NCI-H1694 (cell line): ENCODE measurements around the gene SKI.

Source experiments
- DNase-seq: peaks from one replicate; lab custom pipeline; 2025; lab: John Stamatoyannopoulos, UW

SKI gene

DNA sequence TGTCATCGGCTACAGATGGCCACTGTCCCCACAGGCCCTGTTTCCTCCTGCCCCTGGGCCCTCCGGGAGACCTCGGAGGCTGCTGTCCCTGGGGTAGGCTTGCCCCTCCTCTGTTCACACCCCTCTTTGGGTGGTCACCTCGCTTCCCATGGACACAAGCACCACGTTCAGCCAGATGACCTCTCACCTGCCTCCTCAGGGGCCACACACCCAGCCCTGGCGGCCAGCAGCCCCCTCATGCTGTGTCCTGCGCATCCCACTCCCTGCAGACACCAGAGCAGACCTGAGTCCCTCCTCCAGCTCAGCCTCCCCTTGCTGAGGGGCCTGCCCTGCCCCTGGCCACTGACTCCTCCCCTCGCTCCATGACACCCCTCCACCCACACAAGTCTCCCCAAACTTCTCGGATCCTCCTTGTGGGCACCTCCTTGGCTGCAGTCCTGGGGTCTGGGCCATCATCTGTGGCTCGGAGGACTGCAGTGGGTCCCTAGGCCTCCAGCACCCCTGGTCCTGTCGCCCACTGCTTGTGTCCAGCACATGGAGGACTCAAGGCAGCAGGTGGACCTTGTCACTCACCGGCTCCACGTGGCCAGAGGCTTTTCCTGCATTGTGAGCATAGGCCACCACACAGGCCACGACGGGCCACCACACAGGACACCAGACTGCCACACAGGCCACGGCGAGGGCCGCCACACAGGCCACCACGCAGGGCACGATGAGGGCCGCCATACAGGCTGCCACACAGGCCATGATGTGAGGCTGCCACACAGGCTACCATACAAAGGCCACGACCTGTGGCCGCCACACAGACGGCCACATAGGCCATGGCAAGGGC is 112.2 kb downstream of the SKI start:
- DNase-seq: no peak

DNA sequence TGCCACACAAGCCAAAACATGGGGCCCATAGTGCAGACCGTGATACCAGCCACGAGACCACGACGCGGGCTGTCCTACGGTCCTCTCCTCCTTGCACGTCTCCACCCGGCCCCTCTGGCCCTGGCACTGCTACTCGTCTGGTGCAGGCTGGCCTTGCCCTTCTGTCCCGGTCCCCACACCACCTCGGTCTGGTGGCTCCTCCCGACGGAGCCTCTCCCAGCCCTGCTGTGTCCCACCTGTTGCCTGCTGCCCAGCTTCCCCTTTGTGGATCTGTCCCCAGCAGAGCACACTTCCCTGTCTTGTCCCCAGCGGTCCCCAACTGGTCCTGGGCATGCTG is 112.8 kb downstream of the SKI start:
- DNase-seq: no peak

DNA sequence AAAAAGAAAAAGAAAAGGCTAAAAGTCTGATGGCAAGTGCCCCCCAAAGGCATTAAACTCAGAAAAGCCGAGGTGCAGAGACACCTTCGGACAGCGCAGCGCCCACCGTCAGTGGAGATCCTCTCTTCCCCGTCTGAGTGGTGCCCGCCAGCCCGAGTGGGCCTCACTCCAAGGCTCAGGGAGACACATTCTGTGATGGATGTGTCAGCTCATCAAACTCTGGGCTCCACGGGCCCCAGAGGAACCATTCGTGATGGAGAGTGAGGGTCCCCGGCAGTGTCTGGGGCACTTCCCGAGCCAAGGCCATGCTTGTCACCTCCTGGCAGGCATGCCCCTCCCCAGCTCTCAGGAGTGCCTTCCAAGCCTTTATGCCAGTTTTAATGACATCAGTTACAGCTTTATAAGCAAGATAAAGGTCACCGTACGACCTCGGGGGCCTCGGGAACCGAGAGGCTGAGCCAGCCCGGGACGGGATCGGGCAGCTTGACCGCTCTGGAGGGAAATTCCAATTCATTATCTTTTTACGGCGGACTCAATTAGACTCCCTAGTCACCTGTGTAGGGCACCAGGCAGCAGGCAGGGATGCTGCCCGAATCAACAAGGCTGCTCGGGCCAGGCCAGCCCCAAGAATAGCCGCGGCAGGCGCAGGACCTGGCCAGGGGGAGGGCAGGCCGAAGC is 113.7 kb downstream of the SKI start:
- DNase-seq: no peak

DNA sequence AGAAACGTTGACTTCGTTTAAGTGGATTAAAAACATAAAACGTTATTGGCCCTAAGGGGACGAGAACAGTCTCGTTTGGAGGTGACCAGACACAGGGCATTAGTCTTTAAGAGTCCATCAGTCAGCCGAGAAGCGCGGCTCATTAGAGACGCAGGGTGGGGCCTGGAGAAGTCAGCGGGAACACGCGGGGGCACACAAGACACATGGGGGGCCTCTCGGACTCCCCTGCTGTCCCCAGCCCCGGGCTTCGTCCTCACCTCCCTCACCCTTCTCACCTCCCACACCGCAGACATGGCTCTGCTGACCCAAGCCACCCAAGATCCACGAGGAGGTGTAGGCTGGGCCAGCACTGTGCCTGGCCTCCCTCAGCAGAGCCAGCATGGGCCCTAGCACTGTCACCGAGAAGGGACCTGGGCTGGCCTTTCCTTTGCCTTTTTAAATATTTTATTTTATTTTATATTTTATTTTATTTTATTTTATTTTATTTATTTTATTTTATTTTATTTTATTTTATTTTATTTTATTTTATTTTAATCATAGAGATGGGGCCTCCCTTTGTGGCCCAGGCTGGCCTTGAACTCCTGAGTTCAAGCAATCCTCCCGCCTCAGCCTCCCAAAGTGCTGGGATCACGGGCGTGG is 114.4 kb downstream of the SKI start:
- no peak for DNase-seq

DNA sequence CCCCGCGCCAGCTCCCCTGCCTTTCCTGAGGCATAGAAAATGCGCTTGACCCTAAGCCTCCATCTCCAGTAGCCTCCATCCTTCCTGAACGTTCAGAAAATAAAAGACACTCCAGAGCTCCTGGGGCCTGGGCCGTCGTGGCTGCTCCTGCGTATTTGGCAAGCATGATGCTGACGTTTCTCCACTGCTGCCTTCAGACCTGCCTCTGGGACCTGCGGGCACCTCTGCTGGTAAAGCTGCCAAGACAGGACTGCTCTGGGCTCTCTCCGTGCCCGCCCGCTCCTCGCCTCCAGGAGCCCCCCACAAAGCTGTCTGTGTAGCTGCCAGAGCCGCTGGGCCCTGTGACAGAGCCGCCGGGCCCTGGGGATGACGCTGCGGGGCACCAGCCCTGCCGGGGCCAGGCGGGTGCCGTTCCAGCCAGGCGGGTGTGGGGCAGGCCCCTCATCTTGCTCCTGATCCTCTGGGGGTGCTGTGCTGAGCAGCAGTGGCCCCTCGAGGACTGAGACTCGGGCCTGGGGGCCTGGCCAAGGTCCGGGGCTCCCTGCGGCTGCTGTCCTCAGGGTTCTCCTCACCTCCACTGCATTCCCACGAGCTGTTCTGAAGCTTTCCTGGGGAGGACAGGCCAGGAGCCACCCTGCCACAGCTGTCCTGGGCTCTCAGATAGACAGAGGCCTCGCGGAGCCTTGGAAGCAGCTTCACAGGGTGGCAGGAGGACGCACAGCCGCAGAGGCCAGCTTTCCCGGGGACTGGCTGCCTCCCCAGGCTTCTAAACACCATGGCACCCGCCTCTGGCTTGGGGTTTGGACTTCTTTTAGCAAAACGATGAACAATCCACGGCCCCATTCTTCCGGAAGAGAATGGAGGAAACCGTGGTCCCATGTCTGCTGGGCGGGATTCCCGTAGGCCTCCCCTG is 115.2 kb downstream of the SKI start:
- DNase-seq: no peak

DNA sequence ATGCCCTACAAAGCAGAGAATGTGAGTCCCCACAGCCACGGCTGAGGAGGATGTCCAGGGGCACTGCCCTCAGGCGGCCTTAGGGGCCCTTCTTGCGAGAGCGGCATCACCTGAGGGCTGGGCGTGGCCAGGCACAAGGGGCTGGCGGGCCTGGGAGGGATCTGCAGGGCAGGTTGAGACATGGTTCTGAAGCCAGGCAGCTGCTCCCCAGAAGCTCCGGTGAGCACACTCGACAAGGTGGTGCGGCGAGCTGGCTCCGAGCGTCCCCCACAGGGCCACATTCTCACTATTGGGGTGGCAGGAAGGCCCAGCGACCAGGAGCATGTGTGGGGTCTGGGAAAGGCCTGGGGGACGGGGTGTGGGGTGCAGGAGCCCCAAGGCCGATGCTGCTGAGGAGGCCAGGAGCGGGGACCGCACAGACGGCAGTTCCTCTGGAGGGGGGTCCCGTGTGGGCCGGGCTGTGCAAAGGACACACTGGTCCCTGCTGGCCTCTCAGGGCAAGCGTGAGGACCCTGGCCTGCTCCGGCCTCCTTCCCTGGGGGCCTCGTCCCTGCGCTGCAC is 116.1 kb downstream of the SKI start:
- DNase-seq: no peak

DNA sequence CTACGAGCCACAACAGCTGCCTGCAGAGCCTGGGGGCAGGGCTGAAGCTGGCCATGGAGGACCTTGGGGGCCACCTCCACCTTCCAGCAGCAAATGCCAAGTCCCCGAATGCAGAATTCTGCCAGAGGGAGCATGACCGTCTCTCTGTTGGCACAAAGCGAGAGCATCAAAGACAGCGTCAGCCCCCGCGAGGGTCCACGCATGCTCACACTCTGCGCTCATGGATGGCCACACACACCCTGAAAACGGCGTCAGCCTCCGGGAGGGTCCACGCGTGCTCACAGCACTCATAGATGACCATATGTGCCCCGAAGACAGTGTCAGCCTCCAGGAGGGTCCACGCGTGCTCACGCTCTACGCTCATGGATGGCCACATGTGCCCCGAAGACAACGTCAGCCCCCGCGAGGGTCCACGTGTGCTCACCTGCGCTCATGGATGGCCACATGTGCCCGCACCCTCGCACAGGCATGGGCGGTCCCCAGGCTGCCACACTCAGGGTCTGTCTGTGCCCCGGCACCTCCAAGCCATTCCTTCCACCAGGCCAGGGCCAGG is 116.7 kb downstream of the SKI start:
- no peak for DNase-seq

DNA sequence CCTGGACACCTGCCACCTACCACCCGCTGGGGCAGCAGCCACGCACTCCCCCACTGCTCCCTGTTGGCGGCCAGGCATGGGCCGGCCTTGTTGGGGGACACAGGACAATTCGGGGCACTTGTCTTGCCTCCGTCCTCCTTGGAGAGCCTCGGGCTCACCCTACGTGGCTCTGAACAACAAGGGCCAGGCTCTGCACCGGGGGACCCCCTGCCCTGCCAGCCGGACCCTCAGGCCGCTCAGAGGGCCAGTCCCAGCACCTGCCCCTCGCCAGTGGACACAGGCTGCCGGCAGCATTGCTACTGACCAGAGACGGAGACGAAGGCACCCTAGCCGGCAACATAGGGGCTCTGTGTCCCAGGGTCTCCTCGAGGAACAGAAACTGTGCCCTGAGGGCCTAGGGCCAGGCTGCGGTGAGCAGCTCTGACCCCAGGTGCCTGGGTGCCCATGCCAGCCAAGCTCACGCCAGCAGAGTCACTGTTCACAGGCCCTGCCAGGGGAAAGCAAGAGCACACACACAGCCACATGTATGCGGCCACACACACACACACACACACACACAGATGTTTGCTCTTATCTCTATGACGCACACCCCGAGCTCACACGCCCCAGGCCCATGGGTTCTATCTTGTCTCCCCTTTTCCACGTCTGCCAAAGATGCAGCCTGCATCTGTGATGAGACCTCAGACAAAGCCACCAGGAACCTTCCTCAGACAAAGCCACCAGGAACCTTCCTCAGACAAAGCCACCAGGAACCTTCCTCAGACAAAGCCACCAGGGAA is 117.4 kb downstream of the SKI start:
- DNase-seq: no peak

DNA sequence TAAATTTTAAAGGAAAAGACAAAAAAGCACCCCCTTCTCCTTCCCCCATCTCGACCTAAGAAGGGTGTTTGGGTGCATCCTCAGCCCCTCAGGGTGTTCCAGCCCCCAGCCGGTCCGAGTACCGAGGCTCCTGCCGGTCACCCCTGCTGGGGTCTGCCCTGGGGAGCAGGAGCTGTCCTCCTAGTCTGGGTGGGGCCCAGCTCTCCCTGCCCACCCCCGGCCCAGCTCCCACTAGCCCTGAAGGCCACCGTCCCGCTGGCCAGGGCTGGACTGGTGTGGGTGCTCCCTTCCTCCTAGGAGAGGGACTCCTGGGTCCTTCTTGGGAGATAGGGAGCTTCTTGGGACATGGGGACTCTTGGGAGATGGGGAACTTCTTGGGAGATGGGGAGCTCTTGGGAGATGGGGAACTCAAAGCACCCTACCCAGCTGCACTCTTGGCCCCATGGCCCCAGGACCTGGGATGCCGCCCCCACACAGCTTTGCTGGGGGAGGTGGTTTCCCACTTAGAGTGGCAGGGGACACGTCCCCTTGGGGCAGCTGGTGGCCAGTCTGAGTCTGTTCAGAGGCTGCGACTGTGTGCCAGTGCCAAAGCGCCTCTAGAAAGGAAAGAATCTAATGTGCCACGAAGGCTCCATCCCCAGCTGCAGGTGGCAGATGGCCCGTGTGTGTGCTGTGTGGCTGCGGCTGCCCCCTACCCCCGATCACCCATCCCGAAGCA is 118.7 kb downstream of the SKI start:
- no peak for DNase-seq

DNA sequence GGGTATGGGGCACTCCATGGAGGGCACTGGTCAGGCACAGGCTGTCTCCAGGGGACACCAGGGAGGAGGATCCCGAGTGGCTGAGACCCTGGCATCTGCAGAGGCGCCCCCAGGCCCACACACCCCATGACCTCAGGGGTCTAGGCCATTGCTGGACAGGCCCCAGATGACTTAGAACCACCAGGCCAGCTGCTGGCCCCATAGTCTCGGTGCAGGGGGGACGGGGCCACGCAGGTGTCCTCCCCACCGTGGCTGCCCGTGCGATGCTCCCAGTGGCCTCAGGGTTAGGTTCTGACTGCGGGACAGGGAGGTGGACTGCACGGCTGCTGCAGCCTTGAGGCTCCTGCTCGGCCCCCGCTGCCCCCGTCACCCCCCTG is 119.3 kb downstream of the SKI start:
- no peak for DNase-seq

DNA sequence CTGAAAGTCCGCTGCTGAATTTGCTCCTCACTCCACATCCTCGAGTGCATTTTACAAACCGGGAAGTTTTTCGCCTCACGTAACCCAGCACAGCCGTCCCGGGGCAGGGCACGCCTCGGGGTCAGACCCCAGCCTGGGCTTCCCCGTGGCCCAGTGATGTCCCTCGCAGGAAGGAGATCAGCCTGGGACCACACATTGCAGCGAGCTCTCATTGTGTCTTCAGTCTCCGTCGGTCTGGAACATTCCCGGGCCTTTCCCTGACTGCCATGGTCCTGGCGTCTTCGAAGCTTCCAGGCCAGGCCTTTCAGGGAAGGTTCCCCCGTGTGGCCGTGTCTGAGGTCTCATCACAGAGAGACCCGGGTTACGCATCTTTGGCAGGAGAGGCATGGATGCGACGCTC is 119.8 kb downstream of the SKI start:
- DNase-seq: no peak

DNA sequence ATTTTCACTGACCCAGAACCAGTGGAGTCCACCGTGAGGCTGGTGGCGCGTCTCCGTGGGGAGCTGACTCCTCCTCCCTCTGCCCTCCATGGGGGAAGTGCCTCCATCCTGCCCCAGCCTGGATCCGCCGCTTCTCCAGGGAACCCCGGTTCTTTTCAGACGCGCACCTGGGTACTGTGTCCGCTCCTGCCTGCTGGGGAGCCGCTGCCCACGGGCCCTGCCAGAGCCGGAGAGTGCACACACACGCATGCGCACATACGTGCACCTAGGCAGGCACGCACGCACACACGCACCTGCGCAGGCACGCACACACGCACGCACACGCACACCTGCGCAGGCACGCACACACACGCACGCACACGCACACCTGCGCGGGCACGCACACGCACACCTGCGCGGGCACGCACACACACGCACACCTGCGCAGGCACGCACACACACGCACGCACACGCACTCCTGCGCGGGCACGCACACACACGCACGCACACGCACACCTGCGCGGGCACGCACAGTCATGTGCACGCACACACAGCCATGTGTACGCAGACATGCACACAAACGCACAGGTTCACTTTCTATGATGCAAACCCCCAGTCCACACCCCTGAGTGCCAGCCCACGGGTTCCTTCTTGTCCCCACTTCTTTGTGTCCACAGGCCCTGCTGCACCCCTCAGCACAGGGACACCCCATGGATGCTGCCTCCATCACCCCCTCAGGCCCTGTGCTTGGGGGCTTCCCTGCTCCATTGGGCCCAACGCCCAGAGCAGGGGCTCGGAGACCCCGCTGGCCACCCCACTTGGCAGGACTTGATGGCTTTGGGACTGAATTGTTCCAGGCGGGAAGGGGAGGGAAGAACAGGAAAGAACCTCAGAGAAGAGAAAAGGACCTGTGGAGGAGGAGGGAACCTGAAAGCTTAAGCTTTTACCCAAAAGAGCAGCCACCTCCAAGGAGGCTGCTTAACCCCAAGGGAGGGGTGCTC is 120.5 kb downstream of the SKI start:
- DNase-seq: no peak

DNA sequence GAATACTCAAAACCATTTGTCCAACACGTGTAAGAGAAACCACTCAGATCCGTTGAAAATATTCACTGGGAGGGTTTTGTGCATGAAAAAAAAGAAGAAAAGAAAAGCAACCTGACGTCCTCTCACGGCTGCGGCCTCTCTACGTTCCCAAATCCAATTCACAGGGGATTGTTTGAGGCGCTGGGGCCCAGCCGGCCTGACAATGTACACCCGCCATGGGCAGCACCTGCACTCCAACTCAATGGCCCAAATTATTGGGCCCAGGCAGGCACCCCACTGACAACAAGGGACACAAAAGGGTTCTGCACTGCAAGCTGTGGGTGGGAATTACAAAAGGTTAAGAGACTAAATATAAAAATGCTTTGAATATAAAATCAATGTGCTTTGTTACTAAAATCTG is 121.7 kb downstream of the SKI start:
- DNase-seq: no peak

DNA sequence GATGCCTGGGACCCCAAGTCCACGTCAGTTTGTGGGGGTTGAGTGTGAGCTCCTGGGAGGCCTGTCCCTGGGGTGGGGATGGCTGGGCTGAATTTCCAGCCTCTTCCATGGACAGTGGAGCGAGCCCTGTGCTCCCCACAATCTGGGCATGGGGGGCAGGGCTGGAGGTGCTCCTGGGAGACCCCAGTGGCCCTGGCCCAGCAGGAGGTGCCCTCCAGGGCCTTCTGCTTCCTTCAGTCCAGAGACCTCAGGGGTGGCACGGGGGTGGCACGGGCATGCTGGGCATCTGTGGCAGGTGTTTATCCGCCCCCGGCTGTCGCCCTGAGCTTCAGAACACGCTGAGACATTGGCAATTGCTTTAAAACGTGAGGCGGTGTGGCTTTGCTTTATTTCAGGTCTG is 122.4 kb downstream of the SKI start:
- no peak for DNase-seq

DNA sequence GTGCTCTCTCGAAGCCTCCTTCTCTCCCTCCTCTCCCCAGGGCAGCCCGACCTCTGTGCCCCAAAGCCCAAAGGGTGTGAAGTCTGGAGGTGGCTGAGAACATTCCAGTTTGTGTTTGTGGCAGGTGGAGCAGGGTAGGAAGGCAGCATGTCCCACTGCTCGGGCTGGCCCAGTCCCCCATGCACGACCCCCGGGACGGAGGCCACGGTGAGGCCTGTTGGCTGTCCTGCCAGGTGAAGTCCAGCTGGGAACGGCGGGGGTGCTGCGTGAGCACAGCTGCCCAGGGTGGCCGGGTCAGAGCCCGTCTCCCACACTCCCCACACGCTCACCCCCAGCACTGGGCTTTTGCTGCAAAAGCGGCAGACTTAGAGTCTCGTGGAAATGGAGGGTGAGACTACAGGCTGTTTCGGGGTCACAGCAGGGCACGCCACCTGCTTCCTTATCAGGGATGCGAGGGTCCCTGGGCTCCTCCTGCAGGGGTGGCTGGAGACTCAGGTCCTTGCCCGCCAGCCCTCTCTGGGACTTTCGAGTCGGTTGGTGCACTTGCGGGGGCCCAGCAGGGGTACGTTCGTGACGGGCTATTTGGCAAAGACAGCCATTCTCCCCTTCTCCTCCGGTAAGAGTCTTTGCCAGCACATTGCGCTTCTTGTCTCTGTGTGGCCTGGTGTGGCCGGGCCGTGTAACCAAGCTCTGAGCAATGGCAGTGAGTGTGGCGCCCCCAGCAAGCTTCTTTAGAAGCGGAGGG is 123.0 kb downstream of the SKI start:
- no peak for DNase-seq

DNA sequence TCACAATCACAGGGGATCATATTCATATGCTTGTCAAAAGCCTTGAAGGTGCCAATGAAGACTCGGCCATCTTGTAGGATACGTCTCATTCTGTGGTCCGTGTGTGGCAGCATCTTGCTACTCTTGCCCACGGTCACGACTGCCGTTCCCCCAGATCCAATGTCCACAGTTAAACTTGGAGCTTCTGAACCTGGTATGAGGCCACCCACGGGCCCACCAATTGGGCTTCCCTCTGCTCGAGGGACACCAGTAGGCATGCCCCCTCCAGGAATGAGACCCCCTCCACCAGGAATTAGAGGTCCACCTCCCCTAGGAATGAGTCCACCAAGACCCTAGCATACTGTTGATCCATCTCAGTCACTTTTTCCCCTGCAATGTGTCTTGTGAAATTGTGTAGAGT is 123.6 kb downstream of the SKI start:
- DNase-seq: no peak

DNA sequence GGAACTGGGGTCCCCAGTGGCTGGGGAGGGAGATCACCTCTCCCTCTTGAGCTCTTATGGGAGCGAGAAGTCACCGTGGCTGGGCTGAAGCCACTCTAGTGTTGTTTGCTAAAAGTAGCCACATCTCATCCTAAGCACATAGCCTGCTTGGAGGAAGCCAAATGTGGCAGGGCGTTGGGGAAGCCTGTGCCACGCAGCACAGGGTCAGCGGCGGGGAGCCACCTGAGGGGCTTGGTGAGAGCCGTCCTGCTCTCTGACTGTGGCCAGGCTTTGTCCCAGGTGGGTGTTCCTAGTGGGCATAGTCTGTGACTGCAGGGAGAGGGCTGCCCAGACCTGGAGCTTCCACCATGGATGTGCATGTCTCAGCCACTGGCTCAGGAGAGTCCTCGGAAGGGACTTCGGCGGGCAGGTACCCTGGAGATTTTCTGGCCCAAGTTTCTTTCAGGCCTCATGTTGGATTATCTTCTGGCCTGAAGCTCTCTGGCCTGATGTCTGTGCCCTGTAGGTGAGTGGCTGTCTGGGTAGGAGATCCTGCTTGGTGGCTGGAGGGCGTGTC is 124.3 kb downstream of the SKI start:
- no peak for DNase-seq
